ENCODE measurements around the gene MYZAP. TPM values are rescaled to one million over a fixed set of nuclear protein-coding genes. Genes with fewer than 3 reads are reported as not detected.

Gene MYZAP
- total and polyA plus RNA-seq, 2 donors from 2014 or later: 3.3 to 6.1 TPM

DNA sequence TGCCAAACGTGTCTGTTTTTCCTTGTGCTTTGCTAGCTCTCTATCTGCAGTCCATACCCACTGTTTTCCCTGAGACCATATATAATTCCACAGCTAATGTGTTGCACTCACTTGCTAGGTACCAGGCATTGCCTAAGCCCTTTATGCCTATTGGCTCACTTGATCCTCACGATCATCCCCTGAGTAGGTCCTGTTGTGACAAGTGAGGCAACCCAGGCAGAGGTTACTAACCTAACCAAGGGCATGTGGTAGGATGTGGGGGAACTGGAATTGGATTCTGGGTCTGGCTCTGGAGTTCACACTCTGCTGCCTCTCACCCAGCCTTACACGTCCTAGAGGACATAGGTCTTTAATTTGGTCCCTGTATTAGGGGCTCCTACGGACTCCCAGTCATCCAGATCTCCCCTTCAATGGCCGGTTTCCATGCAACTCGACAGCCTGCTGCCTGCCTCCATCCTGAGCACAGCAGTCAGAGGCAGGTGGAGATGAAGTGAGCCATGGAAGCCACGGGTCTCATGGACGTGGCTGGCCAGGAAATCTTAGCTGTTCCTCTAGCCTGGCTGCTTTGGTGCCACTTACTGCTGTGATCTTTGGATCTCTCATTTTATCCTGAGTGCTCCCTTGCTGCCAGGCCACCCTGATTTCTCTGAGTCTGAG, 38.9 kb upstream of the MYZAP start:
- Histone ChIP-seq H3K27me3 (ENCODE audit: control insufficient read depth, insufficient read depth, low read length) (no peaks in the 10 kb centered on the region), H3K27ac (ENCODE audit: low read depth in 2 of 2, low read length in 2 of 2) (peak overlapping the region; percentile 90 to 95), H3K9ac (ENCODE audit: low read length in 3 of 3) (peak overlapping the region in 1 of 3 donors; percentile 69), H3K36me3 (ENCODE audit: control insufficient read depth in 2 of 3, insufficient read depth in 3 of 3, low read length in 3 of 3) (peaks cover 0 to 26% (median 12%) of the 10 kb centered on the region in 3 donors), H3K4me1 (ENCODE audit: control insufficient read depth in 2 of 3, insufficient read depth in 2 of 3, low read depth in 1 of 3, low read length in 3 of 3) (peaks cover 4 to 61% (median 59%) of the 10 kb centered on the region in 3 donors), H3K4me3 (ENCODE audit: low read length in 3 of 3) (no peak overlapping the region), H3K9me3 (ENCODE audit: control insufficient read depth in 2 of 3, insufficient read depth in 1 of 3, low read length in 3 of 3) (no peaks in the 10 kb centered on the region)
- intact Hi-C loops (cut with DNase I): no loop called here
- DNase-seq (no peak), FAIRE-seq (no peak)
- TF ChIP-seq, protein P1, sequence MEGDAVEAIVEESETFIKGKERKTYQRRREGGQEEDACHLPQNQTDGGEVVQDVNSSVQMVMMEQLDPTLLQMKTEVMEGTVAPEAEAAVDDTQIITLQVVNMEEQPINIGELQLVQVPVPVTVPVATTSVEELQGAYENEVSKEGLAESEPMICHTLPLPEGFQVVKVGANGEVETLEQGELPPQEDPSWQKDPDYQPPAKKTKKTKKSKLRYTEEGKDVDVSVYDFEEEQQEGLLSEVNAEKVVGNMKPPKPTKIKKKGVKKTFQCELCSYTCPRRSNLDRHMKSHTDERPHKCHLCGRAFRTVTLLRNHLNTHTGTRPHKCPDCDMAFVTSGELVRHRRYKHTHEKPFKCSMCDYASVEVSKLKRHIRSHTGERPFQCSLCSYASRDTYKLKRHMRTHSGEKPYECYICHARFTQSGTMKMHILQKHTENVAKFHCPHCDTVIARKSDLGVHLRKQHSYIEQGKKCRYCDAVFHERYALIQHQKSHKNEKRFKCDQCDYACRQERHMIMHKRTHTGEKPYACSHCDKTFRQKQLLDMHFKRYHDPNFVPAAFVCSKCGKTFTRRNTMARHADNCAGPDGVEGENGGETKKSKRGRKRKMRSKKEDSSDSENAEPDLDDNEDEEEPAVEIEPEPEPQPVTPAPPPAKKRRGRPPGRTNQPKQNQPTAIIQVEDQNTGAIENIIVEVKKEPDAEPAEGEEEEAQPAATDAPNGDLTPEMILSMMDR (IDR thresholded peaks at IDR 0.05; ENCODE audit: borderline replicate concordance, extremely low read depth, insufficient read depth): no peak

DNA sequence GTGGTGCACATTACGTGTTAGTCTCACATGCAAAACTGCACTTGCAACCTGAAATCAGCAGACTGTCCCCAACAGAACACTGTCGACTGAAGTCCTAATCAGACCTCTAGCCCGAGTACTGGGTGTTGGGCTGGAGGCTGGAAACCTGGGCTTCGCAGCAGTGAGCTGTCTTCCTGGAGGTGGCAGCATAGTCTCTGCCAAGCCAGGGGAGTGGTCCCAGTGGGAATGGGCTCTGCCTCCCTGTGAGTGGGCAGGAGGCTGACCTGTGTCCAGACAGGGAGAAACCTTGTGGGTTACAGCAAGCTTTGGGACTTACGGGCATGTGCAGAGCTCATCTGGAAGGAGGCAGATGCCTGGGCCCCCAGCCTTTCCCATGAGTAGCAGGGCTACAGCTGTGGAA, 38.2 kb upstream of the MYZAP start:
- Histone ChIP-seq H3K27ac (ENCODE audit: low read depth in 2 of 2, low read length in 2 of 2) (peak overlapping the region; percentile 90 to 95), H3K9ac (ENCODE audit: low read length in 3 of 3) (peak overlapping the region in 1 of 3 donors; percentile 30), H3K4me3 (ENCODE audit: low read length in 3 of 3) (no peak overlapping the region), H3K4me1 (ENCODE audit: control insufficient read depth in 2 of 3, insufficient read depth in 2 of 3, low read depth in 1 of 3, low read length in 3 of 3) (peaks cover 4 to 59% (median 57%) of the 10 kb centered on the region in 3 donors), H3K27me3 (ENCODE audit: control insufficient read depth, insufficient read depth, low read length) (no peaks in the 10 kb centered on the region), H3K9me3 (ENCODE audit: control insufficient read depth in 2 of 3, insufficient read depth in 1 of 3, low read length in 3 of 3) (no peaks in the 10 kb centered on the region), H3K36me3 (ENCODE audit: control insufficient read depth in 2 of 3, insufficient read depth in 3 of 3, low read length in 3 of 3) (peaks cover 0 to 20% (median 12%) of the 10 kb centered on the region in 3 donors)
- TF ChIP-seq, protein P1 (IDR thresholded peaks at IDR 0.05; ENCODE audit: borderline replicate concordance, extremely low read depth, insufficient read depth): no peak
- DNase-seq: no peak
- intact Hi-C loops (cut with DNase I): no loop called here
- FAIRE-seq: no peak

GRCh38 chr15:57554063-57554811, 37.5 kb upstream of the MYZAP start:
- peak overlapping the region in 1 of 3 donors; percentile 30 for H3K9ac ChIP-seq (ENCODE audit: low read length in 3 of 3)
- H3K27me3 ChIP-seq (ENCODE audit: control insufficient read depth, insufficient read depth, low read length): no peaks in the 10 kb centered on the region
- H3K27ac ChIP-seq (ENCODE audit: low read depth in 2 of 2, low read length in 2 of 2): peak overlapping the region; percentile 72 to 90
- H3K36me3 ChIP-seq (ENCODE audit: control insufficient read depth in 2 of 3, insufficient read depth in 3 of 3, low read length in 3 of 3): peaks cover 0 to 13% (median 7%) of the 10 kb centered on the region in 3 donors
- H3K9me3 ChIP-seq (ENCODE audit: control insufficient read depth in 2 of 3, insufficient read depth in 1 of 3, low read length in 3 of 3): no peaks in the 10 kb centered on the region
- TF ChIP-seq, protein P1 (IDR thresholded peaks at IDR 0.05; ENCODE audit: borderline replicate concordance, extremely low read depth, insufficient read depth): no peak
- no peak overlapping the region for H3K4me3 ChIP-seq (ENCODE audit: low read length in 3 of 3)
- FAIRE-seq: no peak
- peaks cover 4 to 54% (median 51%) of the 10 kb centered on the region in 3 donors for H3K4me1 ChIP-seq (ENCODE audit: control insufficient read depth in 2 of 3, insufficient read depth in 2 of 3, low read depth in 1 of 3, low read length in 3 of 3)
- intact Hi-C loops (cut with DNase I): no loop called here
- no peak for DNase-seq
